Transverse colon (tissue), 4 donors: ENCODE measurements around the gene XRN2.

ENCODE experiments used
- POLR2AphosphoS5 ChIP-seq, 3 donors: sonication (generic); formaldehyde crosslinking; IDR thresholded peaks; one replicate each; pipeline ENCODE4 v1.6.1; 2016; ENCODE audit warnings: antibody characterized with exemption in 3 of 3
- TF ChIP-seq, protein P1 (sequence below), 5 experiments: fragments of 200-600 bp in 3 of 5; fragments of 450-650 bp in 2 of 5; sonication (generic) in 3 of 5; IDR thresholded peaks; 1 replicate in 2 of 5; 2 replicates in 3 of 5; pipeline ENCODE4 v1.5.1; 2016 to 2017; ENCODE audit warnings: antibody characterized with exemption in 5 of 5, inconsistent platforms in 3 of 5, mild to moderate bottlenecking in 2 of 5, moderate library complexity in 1 of 5

DNA sequence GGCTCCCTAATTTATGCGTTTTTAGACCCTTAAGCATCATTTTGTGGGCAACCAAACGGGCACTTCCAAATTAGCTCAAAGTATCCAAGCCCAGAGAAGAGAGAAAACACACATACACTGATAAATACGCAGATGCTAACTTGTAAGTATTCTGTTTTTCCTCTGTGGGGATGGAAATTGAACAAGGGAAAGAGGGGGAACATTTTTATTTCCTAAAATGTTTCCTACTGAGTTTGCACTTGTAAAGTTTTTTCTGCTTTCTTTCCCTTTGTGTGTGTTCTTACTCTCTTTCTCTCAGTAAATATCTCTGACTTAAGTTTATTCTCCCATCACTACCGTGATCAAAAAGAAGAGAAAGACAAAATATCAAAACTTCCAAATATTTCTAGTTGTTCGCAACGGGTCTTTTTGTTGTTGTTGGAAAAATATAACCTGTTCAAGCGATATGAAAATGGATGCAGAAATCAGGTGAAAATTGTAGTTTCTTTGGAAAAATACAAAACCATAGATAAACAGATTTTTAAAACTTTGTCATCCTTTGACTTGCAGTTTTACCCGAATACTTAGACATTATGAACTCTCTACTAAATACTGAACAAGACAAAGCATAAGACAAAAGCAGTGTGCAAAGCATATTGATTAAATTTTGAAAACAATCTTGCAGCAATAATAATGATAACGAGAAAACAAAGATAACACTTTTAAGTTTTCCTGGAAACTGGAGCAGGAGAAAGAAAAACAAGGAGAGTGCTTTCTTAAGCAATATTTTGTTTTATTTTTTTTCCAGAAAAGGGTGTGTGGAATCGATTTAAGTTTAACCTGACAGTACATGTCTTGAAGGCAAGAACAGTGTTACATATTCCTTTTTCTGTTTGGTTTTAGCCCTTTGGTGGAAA lies 95.2 kb downstream of the XRN2 start:
- TF ChIP-seq POLR2AphosphoS5 (IDR thresholded peaks at IDR 0.05), result no peak
- TF ChIP-seq, protein P1, sequence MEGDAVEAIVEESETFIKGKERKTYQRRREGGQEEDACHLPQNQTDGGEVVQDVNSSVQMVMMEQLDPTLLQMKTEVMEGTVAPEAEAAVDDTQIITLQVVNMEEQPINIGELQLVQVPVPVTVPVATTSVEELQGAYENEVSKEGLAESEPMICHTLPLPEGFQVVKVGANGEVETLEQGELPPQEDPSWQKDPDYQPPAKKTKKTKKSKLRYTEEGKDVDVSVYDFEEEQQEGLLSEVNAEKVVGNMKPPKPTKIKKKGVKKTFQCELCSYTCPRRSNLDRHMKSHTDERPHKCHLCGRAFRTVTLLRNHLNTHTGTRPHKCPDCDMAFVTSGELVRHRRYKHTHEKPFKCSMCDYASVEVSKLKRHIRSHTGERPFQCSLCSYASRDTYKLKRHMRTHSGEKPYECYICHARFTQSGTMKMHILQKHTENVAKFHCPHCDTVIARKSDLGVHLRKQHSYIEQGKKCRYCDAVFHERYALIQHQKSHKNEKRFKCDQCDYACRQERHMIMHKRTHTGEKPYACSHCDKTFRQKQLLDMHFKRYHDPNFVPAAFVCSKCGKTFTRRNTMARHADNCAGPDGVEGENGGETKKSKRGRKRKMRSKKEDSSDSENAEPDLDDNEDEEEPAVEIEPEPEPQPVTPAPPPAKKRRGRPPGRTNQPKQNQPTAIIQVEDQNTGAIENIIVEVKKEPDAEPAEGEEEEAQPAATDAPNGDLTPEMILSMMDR (IDR thresholded peaks at IDR 0.05), result no peak
